ENCODE results near the gene SPC24. TPM values are rescaled to one million over a fixed set of nuclear protein-coding genes. Genes with fewer than 3 reads are reported as not detected.
"Not testable (repeated sequence)": the region's sequence is repeated elsewhere in the genome, so short reads cannot be mapped to it uniquely, and the experiment has no call there.

SPC24 gene
- total and polyA plus RNA-seq, 9 of the 15 experiments (the other 6 are each of a cell fraction or from before 2014, with no cell fraction given), result 18.2 to 154 (median 60.9) TPM

DNA sequence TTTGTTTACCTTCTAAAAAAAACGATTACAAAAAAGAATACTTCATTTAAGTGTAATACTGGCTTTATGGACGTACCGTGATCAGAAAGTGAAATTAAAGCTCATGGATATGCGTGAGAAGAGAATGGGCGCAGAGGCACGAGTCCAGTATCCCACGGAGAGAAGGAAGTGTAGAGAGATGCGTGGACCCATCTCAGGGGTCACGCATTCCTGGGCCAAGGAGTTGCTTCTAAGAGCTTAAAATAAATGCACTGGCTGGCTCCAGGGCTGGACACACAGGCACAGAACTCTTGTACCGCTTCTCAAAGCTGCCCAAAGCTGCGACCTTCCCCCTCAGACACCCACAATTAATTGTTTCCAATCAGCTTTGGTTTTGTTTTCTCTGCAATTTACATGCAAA lies 8.7 kb upstream of the SPC24 start:
- intact Hi-C loops (cut with micrococcal nuclease) (no loop called here), in situ Hi-C loops (cut with MboI) (no loop called here)
- DNase-seq (ENCODE audit: extremely low read depth in 1 of 4, low spot score in 3 of 4) (no peak), FAIRE-seq (no peak), ATAC-seq (no peak)
- H3K9ac ChIP-seq (ENCODE audit: insufficient read depth in 1 of 2, low read depth in 2 of 2, low read length in 2 of 2), result no peak overlapping the region
- POLR2A ChIA-PET, result interaction anchor here (1.1 to 1.6 kb wide), 3 partner anchors 10 to 19 kb away, joined by 5 to 7 read pairs (median 6); no protein-coding TSS in a partner anchor
- H3K27me3 ChIP-seq (ENCODE audit: control insufficient read depth in 2 of 2, insufficient read depth in 2 of 2, low read length in 2 of 2), result no peaks in the 10 kb centered on the region
- no peaks in the 10 kb centered on the region for H4K20me1 ChIP-seq (replicated peaks; ENCODE audit: control insufficient read depth, insufficient read depth, low read length)
- TSS peak; percentile 79 for BruUV-seq (replicated peaks)
- H3K4me3 ChIP-seq, result no peak overlapping the region
- no peak overlapping the region for H2AFZ ChIP-seq (ENCODE audit: low read depth, low read length)
- WGBS (ENCODE audit: insufficient coverage, low coverage, missing lambda C conversion rate), result 66% methylated on average over 11 of the region's 11 CpGs
- no peak overlapping the region for H3K4me2 ChIP-seq (ENCODE audit: insufficient read depth, low read length)
- no peaks in the 10 kb centered on the region for H3K9me1 ChIP-seq (ENCODE audit: control insufficient read depth, insufficient read depth, low read length)
- no peak overlapping the region for H3K27ac ChIP-seq (ENCODE audit: extremely low read depth, low read depth, low read length)
- H3K9me3 ChIP-seq (replicated peaks; ENCODE audit: control insufficient read depth, insufficient read depth, low read depth, low read length), result no peaks in the 10 kb centered on the region
- H3K4me1 ChIP-seq (replicated peaks in 1 of 2; ENCODE audit: control insufficient read depth in 2 of 2, insufficient read depth in 2 of 2, low read length in 2 of 2), result peaks cover 3 to 8% of the 10 kb centered on the region in 2 experiments; a peak in 3 of 5 replicates
- H3K79me2 ChIP-seq (ENCODE audit: control insufficient read depth, insufficient read depth, low read length), result no peaks in the 10 kb centered on the region
- CTCF ChIA-PET (ENCODE audit: low intra/inter-chr PET ratio), result no interaction called here
- H3K36me3 ChIP-seq (ENCODE audit: control insufficient read depth, insufficient read depth, low read length), result peaks cover 23% of the 10 kb centered on the region; the same call in 2 of the 3 replicates
- no peak for TF ChIP-seq RAD51 (IDR thresholded peaks at IDR 0.05; ENCODE audit: borderline replicate concordance, low read depth)

DNA sequence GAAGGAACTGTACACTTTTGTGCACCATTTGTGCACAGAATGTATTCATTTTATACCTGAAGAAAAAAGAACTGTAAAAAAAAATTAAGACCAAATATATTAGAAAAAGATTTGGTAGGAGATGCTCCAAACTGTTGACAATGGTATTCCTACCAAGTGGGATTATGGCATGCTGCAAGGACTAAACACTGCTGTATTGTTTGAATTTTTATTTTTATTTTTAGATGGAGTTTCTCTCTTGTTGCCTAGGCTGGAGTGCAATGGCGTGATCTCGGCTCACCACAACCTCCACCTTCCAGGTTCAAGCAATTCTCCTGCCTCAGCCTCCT lies 4.8 kb upstream of the SPC24 start:
- H3K4me2 ChIP-seq (ENCODE audit: insufficient read depth, low read length); H3K4me3 ChIP-seq; H3K9ac ChIP-seq (ENCODE audit: insufficient read depth in 1 of 2, low read depth in 2 of 2, low read length in 2 of 2); FAIRE-seq; H3K36me3 ChIP-seq (ENCODE audit: control insufficient read depth, insufficient read depth, low read length); in situ Hi-C loops (cut with MboI); intact Hi-C loops (cut with micrococcal nuclease); H3K27ac ChIP-seq (ENCODE audit: extremely low read depth, low read depth, low read length); H3K27me3 ChIP-seq (ENCODE audit: control insufficient read depth in 2 of 2, insufficient read depth in 2 of 2, low read length in 2 of 2); DNase-seq (ENCODE audit: extremely low read depth in 1 of 4, low spot score in 3 of 4); H4K20me1 ChIP-seq (replicated peaks; ENCODE audit: control insufficient read depth, insufficient read depth, low read length); H3K9me3 ChIP-seq (replicated peaks; ENCODE audit: control insufficient read depth, insufficient read depth, low read depth, low read length); BruUV-seq (replicated peaks); ATAC-seq; H3K9me1 ChIP-seq (ENCODE audit: control insufficient read depth, insufficient read depth, low read length); H3K79me2 ChIP-seq (ENCODE audit: control insufficient read depth, insufficient read depth, low read length): not testable (repeated sequence)
- peak overlapping the region; percentile 82; the same call in 1 of the 2 replicates for H2AFZ ChIP-seq (ENCODE audit: low read depth, low read length)
- H3K4me1 ChIP-seq (replicated peaks in 1 of 2; ENCODE audit: control insufficient read depth in 2 of 2, insufficient read depth in 2 of 2, low read length in 2 of 2), result peaks cover 5 to 18% of the 10 kb centered on the region in 2 experiments; a peak in 4 of 5 replicates
- TF ChIP-seq RBM25 (IDR thresholded peaks at IDR 0.05; ENCODE audit: low read depth, low read length, severe bottlenecking) (peak; percentile 90), ADNP (tag; IDR thresholded peaks at IDR 0.05) (0 out of 2 replicates have a peak, but pooled peaks have one; percentile 9), TRIM28 (IDR thresholded peaks at IDR 0.05) (peak; percentile 74; the same call in 1 of the 2 replicates)
- ChIA-PET CTCF (ENCODE audit: low intra/inter-chr PET ratio) (interaction anchor here (1.2 kb wide), 1 partner anchor 43 kb away, joined by 3 read pairs; no protein-coding TSS in a partner anchor), POLR2A (interaction anchor here (0.6 to 0.7 kb wide), 2 partner anchors 24 to 71 kb away, joined by 3 read pairs; partner anchors contain the start of gene LDLR)
- 100% methylated on average over 2 of the region's 2 CpGs for WGBS (ENCODE audit: insufficient coverage, low coverage, missing lambda C conversion rate)
